ENCODE measurements around the gene GNL1.
A peak's percentile ranks its signal among the peaks of the same experiment; 100 is the strongest.
"Not testable (repeated sequence)": the region's sequence is repeated elsewhere in the genome, so short reads cannot be mapped to it uniquely, and the experiment has no call there.

Gene GNL1

DNA sequence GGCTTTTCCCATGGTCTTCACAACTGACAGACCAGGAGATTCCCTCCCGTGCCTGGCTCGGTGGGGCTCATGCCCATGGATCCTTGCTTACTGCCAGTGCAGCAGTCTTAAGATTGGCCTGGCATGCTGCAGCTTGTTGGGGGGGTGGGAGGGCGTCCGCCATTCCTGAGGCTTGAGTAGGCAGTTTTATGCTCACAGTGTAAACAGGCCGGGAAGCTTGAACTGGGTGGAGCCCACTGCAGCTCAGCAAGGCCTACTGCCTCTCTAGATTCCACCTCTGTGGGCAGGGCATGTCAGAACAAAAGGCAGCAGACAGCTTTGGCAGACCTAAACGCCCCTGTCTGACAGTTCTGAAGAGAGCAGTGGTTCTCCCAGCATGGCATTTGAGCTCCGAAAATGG, 35.2 kb downstream of the GNL1 start:
- H3K36me3 ChIP-seq (ENCODE audit: insufficient read depth, low read length); H3K9me3 ChIP-seq (replicated peaks; ENCODE audit: low read length); H3K27me3 ChIP-seq (ENCODE audit: control insufficient read depth, insufficient read depth, low read length); H3K4me3 ChIP-seq (ENCODE audit: low read length); H3K9ac ChIP-seq (ENCODE audit: low read depth, low read length): not testable (repeated sequence)
- peaks cover 19% of the 10 kb centered on the region for H3K4me1 ChIP-seq (ENCODE audit: control insufficient read depth, insufficient read depth, low read length)
- H3K4me2 ChIP-seq (ENCODE audit: low read length) = peak overlapping the region; percentile 29

DNA sequence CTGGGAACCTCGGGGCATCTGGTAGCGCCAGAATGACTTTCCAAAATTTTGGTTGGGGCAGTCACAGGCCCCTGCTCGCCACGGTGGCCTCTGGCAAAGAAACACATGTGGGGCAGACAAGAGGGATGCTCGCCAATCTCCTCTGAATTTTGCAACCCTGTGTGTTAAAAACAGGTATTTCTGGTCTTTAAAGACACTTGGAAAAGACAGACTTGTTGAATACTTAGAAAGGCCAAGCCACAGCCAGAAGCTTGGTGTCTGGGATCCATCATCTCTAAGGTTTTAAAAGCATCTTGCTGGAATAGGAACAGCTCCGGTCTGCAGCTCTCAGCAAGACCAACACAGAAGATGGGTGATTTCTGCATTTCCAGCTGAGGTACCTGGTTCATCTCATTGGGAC, 35.8 kb downstream of the GNL1 start:
- Histone ChIP-seq H3K9me3 (replicated peaks; ENCODE audit: low read length) (no peaks in the 10 kb centered on the region), H3K27me3 (ENCODE audit: control insufficient read depth, insufficient read depth, low read length) (no peaks in the 10 kb centered on the region), H3K4me2 (ENCODE audit: low read length) (no peak overlapping the region), H3K4me3 (ENCODE audit: low read length) (no peak overlapping the region), H3K9ac (ENCODE audit: low read depth, low read length) (no peak overlapping the region), H3K4me1 (ENCODE audit: control insufficient read depth, insufficient read depth, low read length) (peaks cover 19% of the 10 kb centered on the region), H3K36me3 (ENCODE audit: insufficient read depth, low read length) (no peaks in the 10 kb centered on the region)

GRCh38 chr6:30518505-30519145, 37.7 kb downstream of the GNL1 start:
- not testable (repeated sequence) for H3K4me3 ChIP-seq (ENCODE audit: low read length); H3K9me3 ChIP-seq (replicated peaks; ENCODE audit: low read length); H3K27me3 ChIP-seq (ENCODE audit: control insufficient read depth, insufficient read depth, low read length); H3K36me3 ChIP-seq (ENCODE audit: insufficient read depth, low read length); H3K9ac ChIP-seq (ENCODE audit: low read depth, low read length); H3K4me2 ChIP-seq (ENCODE audit: low read length)
- peaks cover 19% of the 10 kb centered on the region for H3K4me1 ChIP-seq (ENCODE audit: control insufficient read depth, insufficient read depth, low read length)

- not testable (repeated sequence) for H3K27me3 ChIP-seq (ENCODE audit: control insufficient read depth, insufficient read depth, low read length); H3K4me2 ChIP-seq (ENCODE audit: low read length); H3K9ac ChIP-seq (ENCODE audit: low read depth, low read length); H3K4me3 ChIP-seq (ENCODE audit: low read length); H3K36me3 ChIP-seq (ENCODE audit: insufficient read depth, low read length); H3K9me3 ChIP-seq (replicated peaks; ENCODE audit: low read length)
- peaks cover 19% of the 10 kb centered on the region for H3K4me1 ChIP-seq (ENCODE audit: control insufficient read depth, insufficient read depth, low read length)
Measured at GRCh38 chr6:30517767-30518504, 38.4 kb downstream of the GNL1 start.

GRCh38 chr6:30516754-30517076, 39.6 kb downstream of the GNL1 start:
- Histone ChIP-seq H3K4me2 (ENCODE audit: low read length) (peak overlapping the region; percentile 97), H3K9ac (ENCODE audit: low read depth, low read length) (peak overlapping the region; percentile 96), H3K4me1 (ENCODE audit: control insufficient read depth, insufficient read depth, low read length) (peaks cover 13% of the 10 kb centered on the region), H3K4me3 (ENCODE audit: low read length) (peak overlapping the region; percentile 78)
- H3K9me3 ChIP-seq (replicated peaks; ENCODE audit: low read length); H3K36me3 ChIP-seq (ENCODE audit: insufficient read depth, low read length); H3K27me3 ChIP-seq (ENCODE audit: control insufficient read depth, insufficient read depth, low read length): not testable (repeated sequence)

GRCh38 chr6:30515944-30516753, 40.1 kb downstream of the GNL1 start:
- Histone ChIP-seq H3K9me3 (replicated peaks; ENCODE audit: low read length) (no peaks in the 10 kb centered on the region), H3K27me3 (ENCODE audit: control insufficient read depth, insufficient read depth, low read length) (no peaks in the 10 kb centered on the region), H3K36me3 (ENCODE audit: insufficient read depth, low read length) (no peaks in the 10 kb centered on the region), H3K9ac (ENCODE audit: low read depth, low read length) (peak overlapping the region; percentile 96), H3K4me1 (ENCODE audit: control insufficient read depth, insufficient read depth, low read length) (peaks cover 10% of the 10 kb centered on the region), H3K4me2 (ENCODE audit: low read length) (peak overlapping the region; percentile 97), H3K4me3 (ENCODE audit: low read length) (peak overlapping the region; percentile 78)

- Histone ChIP-seq H3K9me3 (replicated peaks; ENCODE audit: low read length) (no peaks in the 10 kb centered on the region), H3K9ac (ENCODE audit: low read depth, low read length) (no peak overlapping the region), H3K4me3 (ENCODE audit: low read length) (no peak overlapping the region), H3K4me1 (ENCODE audit: control insufficient read depth, insufficient read depth, low read length) (peaks cover 3% of the 10 kb centered on the region), H3K4me2 (ENCODE audit: low read length) (no peak overlapping the region), H3K27me3 (ENCODE audit: control insufficient read depth, insufficient read depth, low read length) (no peaks in the 10 kb centered on the region), H3K36me3 (ENCODE audit: insufficient read depth, low read length) (no peaks in the 10 kb centered on the region)
Measured at GRCh38 chr6:30515106-30515505, 41.2 kb downstream of the GNL1 start.

GRCh38 chr6:30513451-30513850, 42.8 kb downstream of the GNL1 start:
- Histone ChIP-seq H3K36me3 (ENCODE audit: insufficient read depth, low read length) (no peaks in the 10 kb centered on the region), H3K9ac (ENCODE audit: low read depth, low read length) (no peak overlapping the region), H3K9me3 (replicated peaks; ENCODE audit: low read length) (no peaks in the 10 kb centered on the region), H3K4me1 (ENCODE audit: control insufficient read depth, insufficient read depth, low read length) (peaks cover 10% of the 10 kb centered on the region), H3K4me2 (ENCODE audit: low read length) (no peak overlapping the region), H3K27me3 (ENCODE audit: control insufficient read depth, insufficient read depth, low read length) (no peaks in the 10 kb centered on the region), H3K4me3 (ENCODE audit: low read length) (no peak overlapping the region)

DNA sequence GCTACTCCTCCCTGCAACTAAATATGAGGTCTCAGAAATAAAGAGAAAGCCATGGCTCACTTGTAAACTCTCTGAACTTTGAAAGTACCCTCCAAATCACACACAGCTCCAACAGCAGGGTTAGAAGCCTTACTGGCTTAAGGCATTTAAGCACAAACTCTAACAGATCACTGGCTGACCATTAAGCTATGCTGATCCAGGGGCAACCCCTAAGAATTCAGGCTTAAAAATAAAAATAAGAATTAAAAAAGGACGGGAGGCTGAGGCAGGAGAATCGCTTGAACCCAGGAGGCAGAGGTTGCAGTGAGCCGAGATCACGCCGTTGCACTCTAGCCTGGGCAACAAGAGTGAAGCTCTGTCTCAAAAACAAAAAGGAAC, 45.1 kb downstream of the GNL1 start:
- Histone ChIP-seq H3K9ac (ENCODE audit: low read depth, low read length) (no peak overlapping the region), H3K4me1 (ENCODE audit: control insufficient read depth, insufficient read depth, low read length) (peaks cover 7% of the 10 kb centered on the region)

DNA sequence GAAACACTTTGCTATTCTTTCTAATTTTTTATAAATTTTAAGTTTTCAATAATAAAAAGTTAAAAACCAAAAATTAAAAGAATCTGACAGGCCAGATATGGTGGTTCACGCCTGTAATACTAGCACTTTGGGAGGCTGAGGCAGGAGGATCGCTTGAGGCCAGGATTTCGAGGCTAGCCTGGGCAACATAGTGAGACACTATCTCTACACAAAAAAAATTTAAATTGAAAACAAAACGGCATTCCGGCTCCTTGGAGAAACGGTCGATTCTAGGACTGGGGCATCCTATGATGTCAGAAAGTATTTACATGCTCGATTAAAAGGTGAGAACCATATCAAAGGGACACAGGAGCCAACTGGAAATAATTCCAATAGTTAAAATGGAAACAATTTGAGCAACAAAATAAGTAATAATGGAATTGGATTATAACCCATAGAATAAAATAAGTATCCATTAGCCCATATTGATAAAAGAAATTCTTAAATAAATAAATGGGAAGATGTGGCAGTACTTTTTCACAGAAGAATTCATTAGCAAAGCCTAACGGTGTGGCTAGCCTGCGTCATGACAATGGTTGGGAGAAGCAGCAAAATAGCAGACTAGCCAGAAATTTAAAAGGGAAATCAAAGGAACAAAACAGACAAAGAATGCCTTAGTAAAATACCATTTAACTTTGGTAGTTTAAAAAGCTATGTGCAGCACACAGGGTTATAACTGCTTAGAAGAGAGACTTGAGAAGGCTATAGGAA, 45.7 kb downstream of the GNL1 start:
- no peaks in the 10 kb centered on the region for H3K27me3 ChIP-seq (ENCODE audit: control insufficient read depth, insufficient read depth, low read length)
- no peaks in the 10 kb centered on the region for H3K9me3 ChIP-seq (replicated peaks; ENCODE audit: low read length)
- H3K36me3 ChIP-seq (ENCODE audit: insufficient read depth, low read length) = no peaks in the 10 kb centered on the region
- peaks cover 7% of the 10 kb centered on the region for H3K4me1 ChIP-seq (ENCODE audit: control insufficient read depth, insufficient read depth, low read length)
- H3K4me2 ChIP-seq (ENCODE audit: low read length) = no peak overlapping the region
- no peak overlapping the region for H3K4me3 ChIP-seq (ENCODE audit: low read length)
- no peak overlapping the region for H3K9ac ChIP-seq (ENCODE audit: low read depth, low read length)

More for the DNA sequence above, 45.1 kb downstream of the GNL1 start:
- Histone ChIP-seq H3K36me3 (ENCODE audit: insufficient read depth, low read length) (no peaks in the 10 kb centered on the region), H3K27me3 (ENCODE audit: control insufficient read depth, insufficient read depth, low read length) (no peaks in the 10 kb centered on the region), H3K4me2 (ENCODE audit: low read length) (no peak overlapping the region), H3K4me3 (ENCODE audit: low read length) (no peak overlapping the region), H3K9me3 (replicated peaks; ENCODE audit: low read length) (no peaks in the 10 kb centered on the region)
